Measurements from ENCODE around the gene PLXNA2. TPM values are rescaled to one million over a fixed set of nuclear protein-coding genes. Genes with fewer than 3 reads are reported as not detected.

Gene PLXNA2
- total and polyA plus RNA-seq, 2 donors (not counting 1 experiment from before 2014, with no cell fraction given) = 0.31 to 1.2 TPM

GRCh38 chr1:208189716-208190115 is 54.5 kb downstream of the PLXNA2 start:
- no peaks in the 10 kb centered on the region for H3K27me3 ChIP-seq (replicated peaks in 1 of 4; ENCODE audit: control extremely low read depth in 1 of 4, control insufficient read depth in 3 of 4, insufficient read depth in 4 of 4, low read length in 3 of 4)
- no peaks in the 10 kb centered on the region for H3K79me2 ChIP-seq (ENCODE audit: control insufficient read depth, insufficient read depth, low read length)
- H3K27ac Mint-ChIP-seq = no peak overlapping the region
- ATAC-seq (ENCODE audit: low read depth) (no peak), DNase-seq (no peak)
- H3K4me1 ChIP-seq (ENCODE audit: control insufficient read depth in 2 of 2, insufficient read depth in 2 of 2, low read length in 2 of 2) = peaks cover 4 to 14% of the 10 kb centered on the region in 2 donors
- H3K9me3 Mint-ChIP-seq (ENCODE audit: insufficient read depth) = no peaks in the 10 kb centered on the region
- H3K9ac ChIP-seq (ENCODE audit: low read length) = no peak overlapping the region
- H3K27me3 Mint-ChIP-seq = no peaks in the 10 kb centered on the region
- H2AFZ ChIP-seq (ENCODE audit: insufficient read depth, low read depth, low read length, poor library complexity, severe bottlenecking) = no peak overlapping the region
- no peaks in the 10 kb centered on the region for H3K36me3 ChIP-seq (replicated peaks in 1 of 2; ENCODE audit: control extremely low read depth in 1 of 2, control insufficient read depth in 1 of 2, extremely low read depth in 1 of 2, insufficient read depth in 2 of 2, low read length in 1 of 2)
- no CpG with 5 or more reads among the region's 4 CpGs for WGBS (ENCODE audit: insufficient coverage)
- no peak overlapping the region for H3K4me3 ChIP-seq (ENCODE audit: control extremely low read depth in 1 of 5, extremely low read depth in 1 of 5, insufficient read depth in 1 of 5, low read depth in 2 of 5, low read length in 4 of 5)
- TF ChIP-seq CTCF (IDR thresholded peaks at IDR 0.05) (no peak), EZH2 (IDR thresholded peaks at IDR 0.05; ENCODE audit: borderline replicate concordance, insufficient read depth, low read depth, low read length, poor library complexity, severe bottlenecking) (no peak)
- no peak overlapping the region for H3K4me3 Mint-ChIP-seq
- no peaks in the 10 kb centered on the region for H3K9me3 ChIP-seq (ENCODE audit: control extremely low read depth in 1 of 3, control insufficient read depth in 2 of 3, insufficient read depth in 1 of 3, low read length in 2 of 3)
- CTCF ChIA-PET = interaction anchor here (0.7 kb wide), 1 partner anchor 58 kb away, joined by 3 read pairs; no protein-coding TSS in a partner anchor
- H4K20me1 ChIP-seq (ENCODE audit: control insufficient read depth, insufficient read depth, low read length, poor library complexity, severe bottlenecking) = no peaks in the 10 kb centered on the region
- H3K4me2 ChIP-seq (replicated peaks; ENCODE audit: low read depth, low read length, poor library complexity, severe bottlenecking) = peak overlapping the region; percentile 2
- no peak overlapping the region for H3K27ac ChIP-seq (ENCODE audit: low read length in 2 of 2)
- intact Hi-C loops (cut with micrococcal nuclease) = no loop called here
- H3K4me1 Mint-ChIP-seq = peaks cover 13% of the 10 kb centered on the region
- POLR2A ChIA-PET = no interaction called here

- TF ChIP-seq CTCF (IDR thresholded peaks at IDR 0.05) (no peak), EZH2 (IDR thresholded peaks at IDR 0.05; ENCODE audit: borderline replicate concordance, insufficient read depth, low read depth, low read length, poor library complexity, severe bottlenecking) (no peak)
- no peaks in the 10 kb centered on the region for H4K20me1 ChIP-seq (ENCODE audit: control insufficient read depth, insufficient read depth, low read length, poor library complexity, severe bottlenecking)
- H3K9me3 ChIP-seq (ENCODE audit: control extremely low read depth in 1 of 3, control insufficient read depth in 2 of 3, insufficient read depth in 1 of 3, low read length in 2 of 3) = no peaks in the 10 kb centered on the region
- ChIA-PET POLR2A (no interaction called here), CTCF (interaction anchor here (0.7 kb wide), 1 partner anchor 59 kb away, joined by 3 read pairs; no protein-coding TSS in a partner anchor)
- H3K9ac ChIP-seq (ENCODE audit: low read length) = no peak overlapping the region
- H3K4me3 Mint-ChIP-seq = no peak overlapping the region
- H3K27ac Mint-ChIP-seq = no peak overlapping the region
- WGBS (ENCODE audit: insufficient coverage) = no CpG with 5 or more reads among the region's 2 CpGs
- no peaks in the 10 kb centered on the region for H3K27me3 ChIP-seq (replicated peaks in 1 of 4; ENCODE audit: control extremely low read depth in 1 of 4, control insufficient read depth in 3 of 4, insufficient read depth in 4 of 4, low read length in 3 of 4)
- DNase-seq (no peak), ATAC-seq (ENCODE audit: low read depth) (no peak)
- peaks cover 13% of the 10 kb centered on the region for H3K4me1 Mint-ChIP-seq
- no peaks in the 10 kb centered on the region for H3K27me3 Mint-ChIP-seq
- no peak overlapping the region for H3K27ac ChIP-seq (ENCODE audit: low read length in 2 of 2)
- no peaks in the 10 kb centered on the region for H3K79me2 ChIP-seq (ENCODE audit: control insufficient read depth, insufficient read depth, low read length)
- H3K9me3 Mint-ChIP-seq (ENCODE audit: insufficient read depth) = no peaks in the 10 kb centered on the region
- peaks cover 4 to 14% of the 10 kb centered on the region in 2 donors for H3K4me1 ChIP-seq (ENCODE audit: control insufficient read depth in 2 of 2, insufficient read depth in 2 of 2, low read length in 2 of 2)
- H3K4me2 ChIP-seq (replicated peaks; ENCODE audit: low read depth, low read length, poor library complexity, severe bottlenecking) = peak overlapping the region; percentile 2
- H3K36me3 ChIP-seq (replicated peaks in 1 of 2; ENCODE audit: control extremely low read depth in 1 of 2, control insufficient read depth in 1 of 2, extremely low read depth in 1 of 2, insufficient read depth in 2 of 2, low read length in 1 of 2) = no peaks in the 10 kb centered on the region
- no peak overlapping the region for H2AFZ ChIP-seq (ENCODE audit: insufficient read depth, low read depth, low read length, poor library complexity, severe bottlenecking)
- no peak overlapping the region for H3K4me3 ChIP-seq (ENCODE audit: control extremely low read depth in 1 of 5, extremely low read depth in 1 of 5, insufficient read depth in 1 of 5, low read depth in 2 of 5, low read length in 4 of 5)
- intact Hi-C loops (cut with micrococcal nuclease) = no loop called here
Measured at GRCh38 chr1:208189183-208189582, 55.0 kb downstream of the PLXNA2 start.
